ENCODE measurements around the gene CD79A.

The CD79A gene

GRCh38 chr19:41876847-41877832, at the start of gene CD79A:
Gene CD79A, plus strand, starts transcription at chr19:41877279. Its CDS starts 26 bp downstream, at chr19:41877305.
- DNase-seq = no peak

GRCh38 chr19:41837981-41838708, 38.9 kb upstream of the CD79A start:
- DNase-seq = no peak

GRCh38 chr19:41839211-41839610, 37.9 kb upstream of the CD79A start:
- DNase-seq = no peak

- DNase-seq = no peak
These were observed 33.7 kb upstream of the CD79A start for GRCh38 chr19:41843371-41843770.

DNA sequence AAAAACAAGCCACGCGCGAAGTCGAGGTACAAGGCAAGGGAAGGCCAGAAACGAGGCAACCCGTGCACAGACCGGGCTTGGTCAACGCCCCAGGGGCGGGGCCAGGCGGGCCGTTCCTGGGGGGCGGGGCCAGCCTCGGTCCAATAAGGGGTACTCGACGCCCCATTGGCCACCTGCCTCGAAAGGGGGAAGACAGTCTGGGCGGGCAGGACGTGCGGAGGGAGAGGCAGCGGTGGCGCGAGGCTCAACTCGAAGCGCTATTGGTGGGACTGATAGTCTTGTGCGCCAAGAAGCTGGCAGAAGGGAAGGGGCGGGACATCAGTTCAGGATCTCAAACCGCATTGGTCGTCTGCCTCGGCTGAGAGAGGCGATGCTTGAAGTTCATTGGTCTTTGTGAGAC, 32.5 kb upstream of the CD79A start, which contains the start of gene LYPD4:
Gene LYPD4, minus strand, starts transcription at position 83 of the 400 bp plus-strand sequence. CDS start 5,398 bp downstream, outside the sequence.
- no peak for DNase-seq

DNA sequence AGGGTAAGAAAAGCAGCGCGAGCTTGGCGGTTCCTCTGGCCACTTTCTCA, 32.3 kb upstream of the CD79A start, which contains the start of gene DMRTC2:
Gene DMRTC2, plus strand, starts transcription at position 42 of the 50 bp plus-strand sequence. CDS start 2,387 bp downstream, outside the sequence.
- DNase-seq = no peak

DNA sequence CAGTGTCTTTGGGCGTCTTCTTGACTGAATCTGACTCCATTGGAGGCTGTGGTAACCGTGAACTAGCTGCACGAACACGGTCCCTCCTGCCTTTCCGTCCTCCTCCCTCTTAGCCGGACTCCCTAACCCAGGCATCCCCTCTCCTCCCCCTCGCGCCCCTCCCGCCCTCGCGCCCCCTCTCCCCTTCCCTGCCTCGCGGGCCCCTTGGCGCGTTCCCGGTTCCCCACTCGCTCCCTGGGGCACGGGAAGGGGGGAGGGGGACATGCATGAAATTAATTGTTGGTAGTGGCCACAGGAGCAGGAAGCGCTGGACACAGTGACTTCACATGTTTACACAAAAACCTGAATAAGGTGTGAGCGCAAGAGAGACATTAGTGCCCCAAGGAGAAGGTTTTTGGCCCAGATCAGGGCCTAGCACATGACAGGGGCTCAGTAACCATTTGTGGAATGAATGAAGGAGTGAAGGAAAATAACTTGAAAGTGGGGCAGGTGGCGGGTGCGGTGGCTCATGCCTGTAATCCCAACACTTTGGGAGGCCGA, 32.0 kb upstream of the CD79A start:
- DNase-seq = no peak

DNA sequence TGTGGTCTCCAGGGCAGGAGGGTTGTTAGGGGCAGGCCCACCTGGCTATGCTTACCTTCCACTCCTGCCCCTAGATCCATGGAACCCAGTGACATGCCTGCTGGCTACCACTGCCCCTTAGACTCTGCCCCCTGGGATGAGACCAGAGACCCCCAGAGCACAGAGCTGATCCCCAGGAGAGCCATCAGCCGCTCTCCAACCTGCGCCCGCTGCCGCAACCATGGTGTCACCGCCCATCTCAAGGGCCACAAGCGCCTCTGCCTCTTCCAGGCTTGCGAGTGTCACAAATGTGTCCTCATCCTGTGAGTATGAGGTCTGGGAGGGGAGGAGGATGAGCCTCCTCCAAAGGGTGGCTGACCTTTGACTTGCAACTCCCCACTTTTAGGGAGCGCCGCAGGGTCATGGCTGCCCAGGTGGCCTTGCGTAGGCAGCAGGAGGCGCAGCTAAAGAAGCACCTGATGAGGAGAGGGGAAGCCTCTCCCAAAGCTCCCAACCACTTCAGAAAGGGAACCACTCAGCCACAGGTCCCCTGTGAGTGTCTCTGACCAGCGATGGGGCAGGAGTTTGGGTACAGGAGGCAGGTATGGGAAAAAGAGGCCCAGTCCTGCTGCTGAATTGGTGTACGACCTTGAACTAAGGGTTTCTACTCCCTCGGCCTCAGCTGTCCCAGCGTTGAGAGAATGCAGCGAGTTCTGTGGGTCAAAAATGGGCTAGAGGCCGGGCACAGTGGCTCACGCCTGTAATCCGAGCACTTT, 29.6 kb upstream of the CD79A start:
- no peak for DNase-seq

DNA sequence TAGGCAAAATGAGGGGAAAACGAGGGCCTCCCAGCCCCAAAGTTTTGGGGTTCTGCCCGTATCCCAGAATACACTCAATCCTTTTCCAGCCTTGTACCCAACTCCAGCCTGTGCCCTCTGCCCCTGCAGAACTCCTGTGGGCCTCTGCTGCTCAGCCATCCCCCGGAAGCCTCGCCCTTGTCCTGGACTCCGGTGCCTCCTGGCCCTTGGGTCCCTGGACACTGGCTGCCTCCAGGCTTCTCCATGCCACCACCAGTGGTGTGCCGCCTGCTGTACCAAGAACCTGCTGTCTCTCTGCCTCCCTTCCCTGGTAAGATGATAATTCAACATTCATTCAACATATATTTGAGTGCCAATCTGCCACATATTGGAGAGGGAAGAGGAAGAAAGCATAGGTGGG, 28.4 kb upstream of the CD79A start:
- DNase-seq = no peak

GRCh38 chr19:41849067-41849466, 28.0 kb upstream of the CD79A start:
- no peak for DNase-seq

- no peak for DNase-seq
These were observed 26.7 kb upstream of the CD79A start for GRCh38 chr19:41850381-41850780.

- no peak for DNase-seq
These were observed 25.6 kb upstream of the CD79A start for GRCh38 chr19:41851456-41851855.

DNA sequence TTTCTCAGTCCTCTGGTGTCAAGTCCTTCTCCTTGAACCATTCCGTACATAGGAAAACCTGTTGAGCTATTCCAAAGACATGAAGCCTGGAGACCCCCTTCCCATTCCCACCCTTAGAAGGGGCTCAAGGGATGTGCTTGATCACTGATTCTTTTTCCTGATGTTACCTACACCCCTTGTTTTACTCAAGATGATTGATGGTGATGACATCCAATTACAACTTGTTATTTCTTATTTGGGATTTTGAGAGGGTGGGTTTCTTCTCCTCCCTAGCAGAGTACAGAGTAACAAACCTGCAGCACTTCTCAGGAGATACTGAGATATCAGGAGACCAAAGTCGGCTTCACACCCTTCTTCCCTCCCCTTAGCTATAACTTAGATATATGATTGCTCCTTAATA, 23.7 kb upstream of the CD79A start:
- no peak for DNase-seq

DNA sequence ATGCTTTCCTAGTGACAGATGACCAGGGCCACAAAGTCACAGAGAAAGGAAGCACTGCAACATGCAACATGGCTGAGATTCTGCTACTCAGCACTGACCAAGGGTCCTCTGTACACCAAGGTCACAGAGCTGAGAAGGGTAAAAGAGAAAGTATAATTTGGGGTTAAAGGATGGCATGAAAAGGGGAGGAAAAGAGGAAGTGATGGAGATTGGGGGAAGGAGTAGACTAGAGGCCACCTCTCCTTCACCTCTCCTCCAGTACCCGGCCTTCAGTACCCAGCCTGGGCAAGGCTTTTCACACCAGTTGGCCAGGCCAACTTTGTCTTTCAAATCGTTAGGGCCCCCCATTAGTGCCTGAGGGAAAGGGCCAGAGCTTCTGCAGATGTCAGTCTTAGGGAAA, 23.3 kb upstream of the CD79A start:
- DNase-seq = no peak

- DNase-seq = no peak
These were observed 17.9 kb upstream of the CD79A start for GRCh38 chr19:41859213-41859617.

GRCh38 chr19:41859618-41860418, 17.3 kb upstream of the CD79A start, which contains the start of gene RPS19:
Gene RPS19, plus strand, starts transcription at chr19:41860255. Its CDS starts 520 bp downstream, at chr19:41860775.
- DNase-seq = peak; percentile 92

DNA sequence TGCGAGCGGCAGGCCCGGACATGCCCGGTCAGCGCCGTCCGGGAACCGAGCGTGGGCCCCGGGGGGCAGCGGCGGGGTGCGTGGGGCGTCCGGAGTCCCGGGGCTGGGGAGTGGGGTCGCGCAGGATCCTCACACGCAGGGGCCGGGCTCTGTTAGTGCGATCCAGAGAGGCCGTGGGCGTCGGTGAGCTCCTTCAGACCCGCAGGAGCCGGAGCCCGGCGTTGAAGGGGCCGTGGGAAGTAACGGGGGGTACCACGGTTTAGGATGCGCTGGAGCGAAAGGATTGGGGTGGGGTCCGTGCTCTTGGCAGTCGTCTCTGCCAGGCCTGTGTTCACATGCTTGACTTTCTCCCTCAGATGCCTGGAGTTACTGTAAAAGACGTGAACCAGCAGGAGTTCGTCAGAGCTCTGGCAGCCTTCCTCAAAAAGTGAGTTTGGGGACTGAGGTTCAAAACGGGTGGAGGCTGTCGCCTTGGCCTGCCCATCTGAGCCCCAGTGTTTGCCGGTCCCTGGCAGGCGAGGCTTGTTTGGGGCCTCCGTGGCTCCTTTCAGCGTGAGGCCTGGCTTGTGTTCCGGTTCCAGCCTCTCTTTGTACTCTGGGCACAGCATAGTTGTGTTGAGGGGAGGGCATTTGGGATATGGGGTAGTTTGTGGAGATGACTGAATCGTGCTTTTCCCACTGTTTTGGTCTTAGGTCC, 16.5 kb upstream of the CD79A start:
- DNase-seq = no peak

DNA sequence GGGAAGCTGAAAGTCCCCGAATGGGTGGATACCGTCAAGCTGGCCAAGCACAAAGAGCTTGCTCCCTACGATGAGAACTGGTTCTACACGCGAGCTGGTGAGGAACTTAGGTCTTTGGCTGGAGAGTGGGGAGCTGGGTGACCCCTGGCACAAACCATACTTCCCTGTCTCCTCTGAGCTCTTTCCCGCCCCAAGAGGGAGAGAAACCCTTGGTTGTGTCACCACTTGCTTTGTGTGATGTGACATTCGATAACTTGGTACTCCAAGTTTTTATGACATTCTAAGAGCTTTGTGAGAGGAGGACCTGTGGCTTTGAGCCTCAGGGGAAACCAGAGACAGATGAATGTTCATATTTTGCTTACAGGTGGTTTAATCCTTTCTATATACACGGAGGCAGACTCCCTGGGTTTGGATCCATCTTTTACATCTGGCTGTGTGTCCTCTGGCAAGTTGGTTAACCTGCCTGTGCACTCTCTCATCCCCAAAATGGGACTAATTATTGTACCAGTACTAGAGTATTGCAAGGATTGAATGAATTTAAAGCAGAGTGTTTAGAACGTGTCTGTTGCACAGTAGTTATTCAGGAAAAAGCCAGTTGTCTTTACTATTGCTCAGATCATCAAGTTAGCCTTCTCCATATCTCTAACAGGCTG, 15.8 kb upstream of the CD79A start:
- no peak for DNase-seq

- DNase-seq = no peak
These were observed 15.2 kb upstream of the CD79A start for GRCh38 chr19:41861846-41862245.

DNA sequence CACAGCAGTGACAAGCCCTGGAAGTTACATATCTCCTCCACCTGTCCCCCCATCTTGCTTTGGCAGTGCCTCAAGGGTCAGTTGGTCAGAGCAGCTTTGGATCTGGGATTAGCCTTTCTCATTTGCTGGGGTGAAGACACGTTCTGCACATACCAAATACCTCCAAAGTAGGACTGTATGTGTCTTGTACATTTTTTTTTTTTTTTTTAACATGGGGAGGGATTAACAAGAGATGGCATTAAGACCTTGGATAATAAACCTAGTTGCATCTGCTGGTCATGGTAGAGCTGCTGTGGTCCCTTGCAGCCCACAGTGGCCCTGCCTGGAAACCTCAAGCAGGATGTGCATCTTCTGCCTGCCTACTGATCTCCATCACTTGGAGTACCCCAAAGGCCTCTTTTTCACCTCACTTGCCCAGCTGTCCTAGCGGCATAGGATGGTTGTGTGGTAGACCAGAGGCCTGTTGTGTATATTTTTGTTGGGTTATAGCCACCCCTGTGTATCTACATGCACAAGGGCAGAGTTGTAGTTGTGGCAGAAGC, 14.6 kb upstream of the CD79A start:
- DNase-seq = no peak

Data from NCI-H2029 treated with DMSO at 0.1 percent for 48 hours (cell line).